Endothelial cell of umbilical vein (primary cell): ENCODE results near the gene CYP27C1. TPM values are rescaled to one million over a fixed set of nuclear protein-coding genes. Genes with fewer than 3 reads are reported as not detected.

Source experiments
- BruUV-seq: library from RNA; stranded (reverse); fragments of 400-500 nt; replicated peaks from 2 replicates; lab custom pipeline; 2021; lab: Mats Ljungman, UMichigan
- CTCF ChIA-PET: fragments of 300-600, 350-600 bp; sonication (Branson Sonifier 250); formaldehyde crosslinking; loops from one replicate; lab custom pipeline; 2021; ENCODE audit warnings: antibody characterized with exemption, inconsistent platforms; lab: Charles Lee
- POLR2A ChIA-PET: fragments of 300-600, 350-600 bp; sonication (Branson Sonifier 250); formaldehyde crosslinking; loops from one replicate; lab custom pipeline; 2021; ENCODE audit warnings: antibody characterized with exemption, inconsistent platforms; lab: Charles Lee
- DNase-seq: peaks from one replicate; pipeline ENCODE4 v3.0.0-alpha.2; 2011; ENCODE audit warnings: low read depth, low spot score
- FAIRE-seq: peaks from 2 replicates; lab custom pipeline; 2011; peaks lifted over from hg19 to GRCh38; lab: Jason Lieb, UNC
- H2AFZ ChIP-seq: 2 replicates; pipeline ENCODE4 v1.6.0; 2012; ENCODE audit warnings: low read depth, low read length, control low read depth, inconsistent platforms
- H3K27ac ChIP-seq: 2 replicates; pipeline ENCODE4 v1.5.1; 2011; ENCODE audit warnings: low read depth, mild to moderate bottlenecking, control low read depth, low read length, moderate library complexity; ENCODE audit not compliant: insufficient read depth
- H3K27me3 ChIP-seq, 2 experiments: 2 replicates each; pipeline versions ENCODE4 v1.6.0 to v1.6.1; 2011; ENCODE audit warnings: low read length in 2 of 2, mixed read lengths in 1 of 2; ENCODE audit not compliant: control insufficient read depth in 2 of 2, insufficient read depth in 2 of 2
- H3K36me3 ChIP-seq, 2 experiments: 2 replicates in 1 of 2; 3 replicates in 1 of 2; pipeline ENCODE4 v1.5.1; 2011; ENCODE audit warnings: low read length in 2 of 2, mild to moderate bottlenecking in 1 of 2, moderate library complexity in 1 of 2; ENCODE audit not compliant: control insufficient read depth in 2 of 2, insufficient read depth in 2 of 2; ENCODE audit errors: extremely low read depth in 1 of 2
- H3K4me1 ChIP-seq: 3 replicates; pipeline ENCODE4 v1.5.1; 2011; ENCODE audit warnings: mild to moderate bottlenecking, low read length; ENCODE audit not compliant: control insufficient read depth, insufficient read depth; ENCODE audit errors: extremely low read depth
- H3K4me2 ChIP-seq: 2 replicates; pipeline ENCODE4 v1.6.1; 2011; ENCODE audit warnings: low read length, control low read depth, mixed read lengths; ENCODE audit not compliant: insufficient read depth
- H3K4me3 ChIP-seq, 3 experiments: fragments of 200-600 bp in 1 of 3; sonication (generic), shearing (Covaris generic) in 1 of 3; replicated peaks in 1 of 3; 2 replicates each; pipeline ENCODE4 v1.5.1; 2011 to 2016; ENCODE audit warnings: control low read depth in 3 of 3, low read length in 3 of 3, mild to moderate bottlenecking in 2 of 3, inconsistent platforms in 1 of 3, low read depth in 1 of 3, moderate library complexity in 1 of 3; ENCODE audit not compliant: insufficient read depth in 1 of 3
- H3K79me2 ChIP-seq: 2 replicates; pipeline ENCODE4 v1.6.0; 2012; ENCODE audit warnings: low read length, inconsistent platforms; ENCODE audit not compliant: control insufficient read depth, insufficient read depth
- H3K9ac ChIP-seq: replicated peaks from 2 replicates; pipeline ENCODE3; 2011; ENCODE audit warnings: low read length, control low read depth; ENCODE audit not compliant: insufficient read depth; ENCODE audit errors: extremely low read depth
- H3K9me1 ChIP-seq: replicated peaks from 3 replicates; pipeline ENCODE4 v1.6.0; 2011; ENCODE audit warnings: mild to moderate bottlenecking, low read length; ENCODE audit not compliant: control insufficient read depth, insufficient read depth; ENCODE audit errors: extremely low read depth
- H3K9me3 ChIP-seq: replicated peaks from 2 replicates; pipeline ENCODE4 v1.5.1; 2012; ENCODE audit warnings: low read length, inconsistent platforms; ENCODE audit not compliant: control insufficient read depth, insufficient read depth
- H4K20me1 ChIP-seq: replicated peaks from 2 replicates; pipeline ENCODE3; 2011; ENCODE audit warnings: mild to moderate bottlenecking, low read length; ENCODE audit not compliant: control insufficient read depth, insufficient read depth; ENCODE audit errors: extremely low read depth
- CTCF ChIP-seq, 2 donors: IDR thresholded peaks; 1 replicate in 1 of 2; 2 replicates in 1 of 2; pipeline ENCODE4 v1.5.1; 2011; ENCODE audit warnings: low read length in 2 of 2, mild to moderate bottlenecking in 2 of 2, moderate library complexity in 2 of 2, control low read depth in 1 of 2, inconsistent platforms in 1 of 2, low read depth in 1 of 2; ENCODE audit not compliant: insufficient read depth in 1 of 2; ENCODE audit errors: extremely low read depth in 1 of 2
- EZH2 ChIP-seq: IDR thresholded peaks from 2 replicates; pipeline ENCODE4 v1.6.1; 2012; ENCODE audit warnings: borderline replicate concordance, low read depth, mild to moderate bottlenecking, moderate library complexity, low read length, inconsistent platforms; ENCODE audit not compliant: severe bottlenecking
- FOS ChIP-seq: IDR thresholded peaks from 2 replicates; pipeline ENCODE4 v1.6.1; 2011; ENCODE audit warnings: mild to moderate bottlenecking, low read length, moderate library complexity, borderline replicate concordance; ENCODE audit not compliant: insufficient read depth
- GATA2 ChIP-seq: IDR thresholded peaks from 2 replicates; pipeline ENCODE4 v1.7.0; 2011; ENCODE audit warnings: low read depth, mild to moderate bottlenecking, moderate library complexity, mixed read lengths, low read length; ENCODE audit not compliant: insufficient read length, insufficient read depth
- JUN ChIP-seq: IDR thresholded peaks from 2 replicates; pipeline ENCODE4 v1.6.1; 2011; ENCODE audit warnings: borderline replicate concordance, low read depth; ENCODE audit not compliant: insufficient read length, insufficient read depth
- MAX ChIP-seq: IDR thresholded peaks from 2 replicates; pipeline ENCODE4 v1.6.1; 2011; ENCODE audit not compliant: insufficient read depth, insufficient read length
- MYC ChIP-seq: IDR thresholded peaks from one replicate; pipeline ENCODE4 v1.6.1; 2011; ENCODE audit warnings: mild to moderate bottlenecking, low read depth, low read length
- POLR2A ChIP-seq: IDR thresholded peaks from 2 replicates; pipeline ENCODE4 v1.6.1; 2012; ENCODE audit warnings: low read depth, mild to moderate bottlenecking, control low read depth, low read length
- POLR2AphosphoS5 ChIP-seq: IDR thresholded peaks from 2 replicates; pipeline ENCODE4 v1.6.1; 2012; ENCODE audit warnings: low read depth, mild to moderate bottlenecking, control low read depth, low read length, moderate library complexity; ENCODE audit not compliant: insufficient read depth
- dilution Hi-C: fragments of 300-500 bp; cut with MboI; formaldehyde crosslinking; loops from one replicate; pipeline ENCODE4 v1.15.0; 2019; ENCODE audit warnings: low sequenced_read_pairs; ENCODE audit not compliant: extremely low pct_ligation_motif_present
- intact Hi-C: fragments of 100-400 bp; cut with micrococcal nuclease; formaldehyde crosslinking; loops from one replicate; pipeline ENCODE4 v1.10.0; 2022
- polyA plus RNA-seq, 4 experiments: library from polyadenylated mRNA; depleted of rRNA in 3 of 4; stranded (reverse) in 3 of 4; unstranded in 1 of 4; fragments of >200 nt; gene quantifications; 2 replicates each; pipeline versions ENCODE4 v1.2.1 to v1.2.3, GENCODE V29; 2011 to 2012; ENCODE audit warnings: missing spikeins in 1 of 4
- total RNA-seq: library from RNA; stranded (reverse); gene quantifications from 2 replicates; pipeline ENCODE4 v1.2.3, GENCODE V29; 2021

CYP27C1 gene
- total and polyA plus RNA-seq, 2 donors (not counting 3 experiments of a cell fraction or from before 2014, with no cell fraction given): not detected

GRCh38 chr2:127226132-127226519 lies 6.0 kb upstream of the CYP27C1 start:
- Histone ChIP-seq H3K4me3 (no peak overlapping the region), H3K27ac (no peak overlapping the region), H3K79me2 (no peaks in the 10 kb centered on the region), H4K20me1 (no peaks in the 10 kb centered on the region), H3K4me1 (peaks cover 11% of the 10 kb centered on the region), H3K9me3 (no peaks in the 10 kb centered on the region), H3K27me3 (peaks cover 7 to 10% of the 10 kb centered on the region in 2 experiments), H2AFZ (no peak overlapping the region), H3K9me1 (no peaks in the 10 kb centered on the region), H3K4me2 (no peak overlapping the region), H3K36me3 (no peaks in the 10 kb centered on the region), H3K9ac (no peak overlapping the region)
- no TSS peak for BruUV-seq
- no peak for DNase-seq
- POLR2A ChIA-PET: no interaction called here
- no peak for TF ChIP-seq FOS
- TF ChIP-seq EZH2: no peak
- no peak for TF ChIP-seq GATA2
- TF ChIP-seq MAX: no peak
- TF ChIP-seq POLR2A: no peak
- TF ChIP-seq POLR2AphosphoS5: no peak
- TF ChIP-seq MYC: no peak
- TF ChIP-seq JUN: no peak
- TF ChIP-seq CTCF (IDR thresholded peaks at IDR 0.05; ENCODE audit: extremely low read depth in 1 of 2, insufficient read depth in 1 of 2, low read depth in 1 of 2, low read length in 2 of 2): no peak
- intact Hi-C loops (no loop called here), dilution Hi-C loops (no loop called here)
- no peak for FAIRE-seq
- CTCF ChIA-PET: no interaction called here
